HCT116 (cell line): ENCODE data around the gene MYLK2.

ENCODE experiments used
- CEBPB ChIP-seq: IDR thresholded peaks from 2 replicates; pipeline ENCODE4 v1.6.1; 2012; ENCODE audit warnings: low read depth
- EZH2 ChIP-seq: fragments of 200-600 bp; sonication (generic); IDR thresholded peaks from 2 replicates; pipeline ENCODE4 v1.6.1; 2017; ENCODE audit warnings: antibody characterized with exemption, mixed run types
- EZH2phosphoT487 ChIP-seq: fragments of 200-600 bp; IDR thresholded peaks from 2 replicates; pipeline ENCODE4 v1.6.1; 2018; ENCODE audit warnings: antibody characterized with exemption, borderline replicate concordance
- POLR2AphosphoS5 ChIP-seq: IDR thresholded peaks from 2 replicates; pipeline ENCODE4 v1.6.1; 2011; ENCODE audit warnings: mild to moderate bottlenecking, low read depth, low read length, moderate library complexity
- TF ChIP-seq, protein P1 (sequence below), 3 experiments: fragments of 200-600 bp in 1 of 3; sonication (generic) in 1 of 3; IDR thresholded peaks in 2 of 3; conservative IDR thresholded peaks in 1 of 3; 2 replicates each; pipeline ENCODE4 v1.5.1; 2012 to 2017; ENCODE audit warnings: low read depth in 2 of 3, low read length in 2 of 3, antibody characterized with exemption in 1 of 3, borderline replicate concordance in 1 of 3, control low read depth in 1 of 3, mild to moderate bottlenecking in 1 of 3, mixed read lengths in 1 of 3, mixed run types in 1 of 3, moderate library complexity in 1 of 3; ENCODE audit not compliant: insufficient read depth in 1 of 3

DNA sequence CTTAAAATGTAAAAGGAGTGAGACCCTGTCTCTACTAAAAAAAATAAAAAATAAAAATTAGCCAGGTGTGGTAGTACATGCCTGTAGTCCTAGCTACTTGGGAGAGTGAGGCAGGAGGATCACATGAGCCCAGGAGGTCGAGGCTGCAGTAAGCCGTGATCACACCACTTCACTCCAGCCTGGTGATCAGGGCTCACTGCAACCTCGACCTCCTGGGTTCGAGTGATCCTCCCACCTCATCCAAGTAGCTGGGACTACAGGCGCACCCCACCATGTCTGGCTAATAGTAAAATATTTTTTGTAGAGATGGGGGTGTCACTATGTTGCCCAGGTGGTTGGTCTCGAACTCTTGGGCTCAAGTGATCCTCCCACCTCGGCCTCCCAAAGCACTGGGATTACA, 34.3 kb downstream of the MYLK2 start:
- TF ChIP-seq EZH2phosphoT487 = no peak
- TF ChIP-seq POLR2AphosphoS5 = no peak
- TF ChIP-seq, protein P1, sequence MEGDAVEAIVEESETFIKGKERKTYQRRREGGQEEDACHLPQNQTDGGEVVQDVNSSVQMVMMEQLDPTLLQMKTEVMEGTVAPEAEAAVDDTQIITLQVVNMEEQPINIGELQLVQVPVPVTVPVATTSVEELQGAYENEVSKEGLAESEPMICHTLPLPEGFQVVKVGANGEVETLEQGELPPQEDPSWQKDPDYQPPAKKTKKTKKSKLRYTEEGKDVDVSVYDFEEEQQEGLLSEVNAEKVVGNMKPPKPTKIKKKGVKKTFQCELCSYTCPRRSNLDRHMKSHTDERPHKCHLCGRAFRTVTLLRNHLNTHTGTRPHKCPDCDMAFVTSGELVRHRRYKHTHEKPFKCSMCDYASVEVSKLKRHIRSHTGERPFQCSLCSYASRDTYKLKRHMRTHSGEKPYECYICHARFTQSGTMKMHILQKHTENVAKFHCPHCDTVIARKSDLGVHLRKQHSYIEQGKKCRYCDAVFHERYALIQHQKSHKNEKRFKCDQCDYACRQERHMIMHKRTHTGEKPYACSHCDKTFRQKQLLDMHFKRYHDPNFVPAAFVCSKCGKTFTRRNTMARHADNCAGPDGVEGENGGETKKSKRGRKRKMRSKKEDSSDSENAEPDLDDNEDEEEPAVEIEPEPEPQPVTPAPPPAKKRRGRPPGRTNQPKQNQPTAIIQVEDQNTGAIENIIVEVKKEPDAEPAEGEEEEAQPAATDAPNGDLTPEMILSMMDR (IDR thresholded peaks at IDR 0.05 in 2 of 3, conservative IDR thresholded peaks at IDR 0.05 in 1 of 3; ENCODE audit: borderline replicate concordance in 1 of 3, insufficient read depth in 1 of 3, low read depth in 2 of 3, low read length in 2 of 3) = no peak
- no peak for TF ChIP-seq EZH2
- no peak for TF ChIP-seq CEBPB
